Dermis blood vessel endothelial cell (primary cell): ENCODE measurements around the gene TEPSIN. TPM values are rescaled to one million over a fixed set of nuclear protein-coding genes. Genes with fewer than 3 reads are reported as not detected.
"Not testable (repeated sequence)": the region's sequence is repeated elsewhere in the genome, so short reads cannot be mapped to it uniquely, and the experiment has no call there.

ENCODE experiments used
- DNase-seq: peaks from one replicate; pipeline ENCODE4 v3.0.0; 2010
- total RNA-seq: library from RNA; depleted of rRNA; stranded (reverse); fragments of >200 nt; gene quantifications from 2 replicates; pipeline ENCODE4 v1.2.3, GENCODE V29; 2014

Gene TEPSIN
- total RNA-seq, 1 donor from 2014 or later = 24.5 TPM

DNA sequence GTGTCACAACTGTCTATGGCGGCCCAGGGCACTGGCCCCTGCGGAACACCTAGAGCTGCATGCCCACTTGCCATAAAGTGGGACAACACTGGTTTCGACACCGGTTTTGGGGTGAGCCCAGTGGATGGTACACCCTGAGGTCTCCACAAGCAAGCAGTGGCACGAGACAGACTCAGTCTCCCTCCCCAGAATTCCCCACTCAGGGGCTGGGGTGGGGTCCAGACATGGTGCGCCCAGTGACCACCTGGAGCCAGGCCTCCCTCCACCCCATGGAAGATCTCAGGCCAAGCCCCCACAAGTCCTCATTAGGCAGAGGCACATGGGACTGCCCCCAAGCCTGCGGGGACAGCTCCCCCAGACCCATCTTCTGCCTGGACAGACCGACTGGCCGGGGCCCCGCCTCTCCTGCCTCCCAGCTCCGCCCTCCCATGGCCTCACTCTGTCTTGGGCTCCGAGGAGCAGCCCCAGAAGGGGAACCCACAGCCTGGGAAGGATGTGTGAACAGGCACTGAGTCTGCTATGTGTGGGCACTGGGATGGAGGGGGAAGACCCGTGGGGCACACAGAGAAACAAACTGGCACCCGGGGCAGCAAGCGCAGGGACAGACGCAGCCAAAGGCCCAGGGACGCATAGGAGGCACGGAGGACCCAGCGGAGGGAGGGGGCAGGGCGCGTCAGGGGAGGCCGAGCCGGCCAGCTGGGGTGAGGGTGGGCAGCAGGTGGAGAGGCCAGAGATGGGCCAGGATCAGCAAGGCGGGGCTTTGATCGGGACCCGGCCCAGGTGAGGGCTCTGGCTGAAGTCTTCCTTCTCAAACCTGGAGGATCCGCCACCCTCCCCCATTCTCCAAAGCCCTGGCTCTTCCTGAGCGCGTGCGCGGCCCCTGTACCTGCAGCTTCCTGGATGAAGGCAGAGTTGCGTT is 2.8 kb downstream of the TEPSIN start:
- DNase-seq = no peak

GRCh38 chr17:81234940-81235821 is 3.7 kb downstream of the TEPSIN start:
- no peak for DNase-seq

DNA sequence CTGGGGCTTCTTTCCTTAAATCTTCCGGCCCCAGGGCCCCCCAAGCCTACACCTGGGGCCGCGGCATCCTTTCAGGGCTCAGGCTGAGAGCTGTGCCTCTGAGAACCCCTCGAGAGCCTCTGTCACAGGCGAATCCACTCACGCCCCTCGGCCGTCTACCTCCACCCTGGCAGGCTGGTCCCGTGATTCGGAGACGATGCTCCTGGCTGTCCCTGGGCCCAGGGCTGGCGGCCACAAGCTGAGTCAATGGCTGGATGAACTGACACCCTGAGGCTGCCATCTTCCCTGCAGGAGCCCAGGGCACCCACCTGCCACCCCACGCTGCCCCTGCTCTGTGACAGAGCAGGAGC is 4.4 kb downstream of the TEPSIN start:
- DNase-seq = no peak

DNA sequence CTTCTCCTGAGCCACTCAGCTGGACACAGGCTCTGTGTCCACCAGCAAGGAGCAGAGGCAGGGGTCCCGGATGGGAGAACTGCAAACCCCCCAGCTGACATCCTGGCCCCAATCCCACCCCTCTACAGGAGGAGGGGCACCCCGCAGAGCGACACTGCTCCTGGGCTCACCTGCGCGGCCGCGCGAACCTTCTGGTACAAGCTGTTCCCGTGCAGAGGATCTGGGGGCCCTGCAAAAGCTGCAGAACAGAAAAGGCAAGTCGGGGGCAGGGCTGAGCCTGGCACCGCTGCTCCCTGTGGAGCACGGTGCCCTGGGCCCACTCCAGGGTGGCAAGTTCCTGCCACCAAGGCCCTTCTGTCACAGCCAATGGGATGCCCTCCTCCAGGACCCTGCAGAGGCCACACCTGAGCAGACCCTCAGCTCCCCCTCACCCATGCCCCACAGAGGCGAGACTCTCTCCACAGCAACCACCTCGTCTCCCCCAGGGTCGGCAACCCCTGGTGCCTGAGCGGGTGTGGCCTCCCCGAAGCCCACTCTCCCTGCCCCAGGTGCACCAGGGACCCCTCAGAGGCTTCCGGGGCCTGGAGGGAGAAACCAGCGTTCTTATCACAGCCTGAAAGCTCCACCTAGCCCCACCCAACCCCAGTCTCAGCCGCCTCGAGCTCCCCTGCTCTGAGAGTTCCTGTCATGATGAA is 4.9 kb downstream of the TEPSIN start:
- no peak for DNase-seq

DNA sequence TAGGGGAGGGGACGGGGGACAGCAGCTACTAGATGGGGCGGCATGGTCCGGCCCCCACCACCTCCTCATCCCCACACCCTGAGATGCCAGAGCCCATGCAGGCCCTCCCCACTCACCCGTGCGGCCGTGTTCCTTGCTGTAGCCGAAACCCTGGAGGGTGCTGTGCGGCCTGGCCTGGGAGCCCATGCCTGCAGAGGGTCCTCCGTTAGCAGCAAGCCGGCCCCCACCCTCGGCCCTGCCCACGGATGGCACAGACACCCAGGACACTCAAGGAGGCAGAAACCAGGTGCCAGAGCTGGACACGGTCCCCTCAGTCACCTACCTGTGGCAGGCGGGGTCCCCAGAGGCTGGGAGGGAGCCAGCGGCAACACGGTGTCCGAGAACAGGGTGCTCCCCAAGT is 5.5 kb downstream of the TEPSIN start:
- no peak for DNase-seq

DNA sequence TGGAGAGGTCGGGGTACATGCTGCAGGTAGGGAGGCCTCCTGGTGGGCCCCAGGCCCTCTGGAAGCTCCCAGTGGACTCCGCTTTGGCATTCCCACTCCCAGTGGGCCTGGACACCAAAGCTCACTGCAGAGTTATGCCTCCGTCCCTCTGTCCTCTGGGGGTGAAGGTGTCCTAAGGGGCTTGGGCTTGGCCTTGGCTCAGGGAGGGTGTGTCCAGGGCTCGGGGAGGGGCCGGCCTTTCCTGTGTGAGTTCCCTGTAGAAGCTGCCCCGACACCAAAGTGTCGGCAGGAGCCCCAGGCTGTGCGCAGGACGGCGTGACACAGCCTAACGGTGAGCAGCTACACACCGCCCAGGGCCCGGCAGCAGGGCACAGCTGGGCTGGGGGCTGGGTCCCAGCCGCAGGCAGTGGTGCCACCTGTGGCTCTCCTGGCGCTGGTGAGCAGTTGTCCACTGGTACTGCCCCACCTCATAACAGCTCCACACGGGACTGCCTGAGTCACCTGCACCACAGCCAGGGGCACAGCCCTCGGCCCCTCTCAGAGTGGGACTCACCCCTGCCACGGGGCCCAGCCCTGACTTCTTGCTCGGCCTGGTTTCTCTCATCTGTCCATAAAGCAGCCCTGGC is 6.1 kb downstream of the TEPSIN start:
- DNase-seq = no peak

DNA sequence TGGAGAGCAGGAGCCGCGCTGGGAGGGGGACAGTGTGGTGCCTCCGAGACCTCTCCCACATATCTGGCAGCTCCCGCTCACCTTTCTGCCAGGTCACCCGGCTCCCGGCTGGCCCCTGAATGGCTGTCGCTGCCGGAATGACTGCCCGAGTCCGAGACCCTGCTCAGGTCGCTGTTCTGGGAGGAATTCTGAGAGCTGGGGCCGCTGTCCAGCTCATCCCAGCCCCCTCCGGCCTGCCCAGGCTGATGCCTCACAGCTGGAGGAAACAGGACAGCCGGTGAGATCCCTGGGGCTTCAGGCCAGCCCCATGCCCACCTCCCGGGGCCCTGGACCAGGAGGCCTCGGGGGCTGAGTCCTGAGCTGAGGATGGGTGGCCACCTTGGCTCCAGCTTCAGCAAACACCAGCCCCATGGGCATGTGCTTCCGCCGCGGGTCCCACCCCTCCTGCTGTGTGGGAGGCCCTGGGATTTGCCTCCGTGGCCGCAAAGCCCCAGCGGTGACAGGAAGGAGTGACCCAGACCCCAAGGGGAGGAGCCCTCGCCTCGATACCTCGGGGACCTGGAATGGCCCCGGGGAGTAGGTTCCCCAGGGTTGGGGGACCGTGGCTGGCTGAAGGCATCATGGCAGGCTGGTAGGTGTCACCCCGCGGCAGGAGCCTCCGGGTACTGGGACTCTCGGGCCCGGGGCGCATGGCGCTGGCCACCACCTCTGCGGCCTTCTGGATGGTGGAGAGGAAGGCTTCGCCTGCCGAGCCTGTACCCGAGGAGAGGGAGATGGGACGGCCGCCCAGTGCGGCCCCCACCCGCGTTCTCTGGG is 6.9 kb downstream of the TEPSIN start:
- DNase-seq = no peak

GRCh38 chr17:81231121-81231645 is 7.7 kb downstream of the TEPSIN start:
- no peak for DNase-seq

- peak; percentile 32 for DNase-seq
These were observed 8.6 kb downstream of the TEPSIN start for GRCh38 chr17:81230043-81230820.

GRCh38 chr17:81229666-81229920 is 9.3 kb downstream of the TEPSIN start:
- no peak for DNase-seq

- no peak for DNase-seq
These were observed 9.8 kb downstream of the TEPSIN start for GRCh38 chr17:81228834-81229665.

GRCh38 chr17:81228420-81228819 is 10.4 kb downstream of the TEPSIN start:
- no peak for DNase-seq

GRCh38 chr17:81227630-81228029 is 11.2 kb downstream of the TEPSIN start:
- DNase-seq = not testable (repeated sequence)

- DNase-seq = no peak
These were observed 15.1 kb downstream of the TEPSIN start for GRCh38 chr17:81223762-81224130.

GRCh38 chr17:81222906-81223761 is 15.7 kb downstream of the TEPSIN start, which contains the start of gene CEP131:
Gene CEP131 (minus strand): TSS chr17:81222965. CDS start chr17:81220056, 2,909 bp downstream.
- DNase-seq = peak; percentile 99

DNA sequence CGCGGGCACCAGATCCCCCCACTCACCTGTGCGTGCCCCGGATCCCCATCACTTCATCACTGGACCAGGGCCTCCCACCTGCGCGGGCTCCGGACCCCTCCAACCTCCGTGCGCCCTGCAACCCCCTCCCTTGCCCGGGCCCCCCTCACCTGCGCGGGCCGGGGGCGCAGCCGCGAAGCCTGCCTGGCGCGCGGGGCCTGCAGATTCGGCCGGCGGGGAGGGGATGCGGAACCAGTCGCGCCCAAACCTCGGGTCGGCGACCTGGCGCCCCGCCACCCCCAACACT is 16.3 kb downstream of the TEPSIN start:
- no peak for DNase-seq

- no peak for DNase-seq
These were observed 16.8 kb downstream of the TEPSIN start for GRCh38 chr17:81221842-81222619.

GRCh38 chr17:81221371-81221841 is 17.4 kb downstream of the TEPSIN start:
- DNase-seq = no peak
